Non-pigmented ciliary epithelial cell (primary cell): ENCODE measurements around the gene ATP2B3.

Experiments used
- DNase-seq: peaks from one replicate; pipeline ENCODE4 v3.0.0-alpha.2; 2010; ENCODE audit warnings: low read depth

Gene ATP2B3

DNA sequence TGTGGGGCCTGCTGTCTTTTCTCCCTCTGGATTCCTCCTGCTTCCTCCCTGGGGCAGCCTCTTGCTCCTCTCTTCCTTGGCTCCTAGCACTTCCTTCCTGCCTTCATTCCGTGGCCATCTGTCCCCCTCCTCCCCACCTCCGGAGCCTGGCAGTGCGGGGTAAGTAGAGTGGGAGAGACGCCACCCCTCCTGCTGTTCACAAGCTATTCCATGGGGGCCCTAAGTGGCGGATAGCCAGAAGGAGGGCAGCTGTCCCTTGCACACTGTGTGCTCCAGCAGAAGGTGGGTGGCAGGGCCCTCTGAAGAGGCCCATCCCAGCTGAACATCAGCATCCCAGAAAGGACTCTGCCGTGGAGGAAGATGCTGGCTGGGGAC is 54.1 kb downstream of the ATP2B3 start:
- DNase-seq, result no peak

DNA sequence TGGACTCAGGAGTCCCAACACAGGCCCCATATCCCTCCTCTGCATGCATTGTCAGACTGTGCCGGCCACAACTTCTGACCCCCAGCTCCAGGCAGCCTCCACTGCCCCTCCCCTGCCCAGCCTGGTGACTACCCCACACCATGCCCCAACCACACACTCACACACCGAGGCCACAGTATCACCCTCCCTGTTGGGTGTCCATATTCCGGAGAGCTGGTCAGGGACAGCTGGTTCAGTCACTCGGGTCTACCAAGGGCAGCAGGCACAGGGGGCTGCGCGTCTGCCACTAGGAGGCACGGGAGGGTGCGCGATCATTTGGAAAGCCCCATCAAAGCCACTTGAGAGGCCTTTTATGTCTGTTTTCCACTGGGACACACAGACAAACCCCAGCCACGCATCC is 55.2 kb downstream of the ATP2B3 start:
- DNase-seq, result no peak

DNA sequence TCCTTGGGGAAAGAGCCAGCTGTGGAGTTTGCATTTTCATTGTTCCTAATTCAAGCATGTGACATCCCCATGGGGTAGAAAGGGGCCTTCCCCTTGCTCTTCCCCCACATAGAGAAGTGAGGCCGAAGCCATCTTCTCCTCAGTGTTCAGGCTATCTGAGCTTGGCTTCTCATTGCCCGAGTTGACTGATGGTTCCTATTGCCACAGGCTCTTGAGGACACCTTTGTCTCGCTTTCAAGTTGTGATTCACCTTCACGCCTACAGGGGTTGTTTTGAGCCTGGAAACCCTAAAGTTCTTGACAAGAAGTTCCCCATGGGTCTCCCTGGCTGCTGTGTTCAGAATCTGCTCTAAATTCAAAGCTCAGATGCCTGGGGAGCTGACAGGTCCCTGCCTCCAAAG is 56.5 kb downstream of the ATP2B3 start:
- DNase-seq, result no peak

- no peak for DNase-seq
Observed at GRCh38 chrX:153576239-153576870, 58.9 kb downstream of the ATP2B3 start.

- DNase-seq, result no peak
Observed at GRCh38 chrX:153576961-153577360, 59.5 kb downstream of the ATP2B3 start.

DNA sequence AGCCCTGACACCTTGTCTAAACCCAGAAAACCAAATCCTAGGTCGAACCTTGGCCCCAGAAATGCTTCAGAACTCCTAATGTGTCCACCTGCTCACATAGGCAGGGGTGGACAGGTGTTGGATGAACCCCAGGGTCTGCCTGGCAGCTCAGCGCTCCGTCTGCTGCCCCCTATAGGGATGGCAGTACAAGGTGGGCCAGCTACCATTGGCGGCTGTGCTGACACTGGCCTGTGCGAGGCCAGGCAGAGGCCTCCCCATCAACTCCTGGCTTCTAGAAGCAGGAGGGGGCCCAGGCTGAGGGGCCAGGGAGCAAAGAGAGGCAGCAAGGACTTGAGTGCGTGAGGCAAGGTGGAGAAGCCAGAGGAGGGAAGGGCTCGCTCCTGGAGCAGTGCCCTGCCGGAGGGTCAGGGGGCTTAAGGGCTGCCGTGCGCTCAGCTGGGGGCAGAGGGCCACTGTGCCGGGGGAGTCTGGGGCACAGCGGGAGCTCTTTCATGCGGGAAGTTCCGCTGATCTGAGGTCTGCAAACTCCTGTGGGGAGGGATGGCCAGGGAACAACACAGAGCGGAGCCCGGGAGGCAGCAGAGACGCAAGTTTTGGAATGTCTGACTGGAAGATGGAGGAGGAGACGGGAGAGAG is 60.9 kb downstream of the ATP2B3 start:
- no peak for DNase-seq

- DNase-seq, result no peak
Observed at GRCh38 chrX:153578889-153579288, 61.4 kb downstream of the ATP2B3 start.

DNA sequence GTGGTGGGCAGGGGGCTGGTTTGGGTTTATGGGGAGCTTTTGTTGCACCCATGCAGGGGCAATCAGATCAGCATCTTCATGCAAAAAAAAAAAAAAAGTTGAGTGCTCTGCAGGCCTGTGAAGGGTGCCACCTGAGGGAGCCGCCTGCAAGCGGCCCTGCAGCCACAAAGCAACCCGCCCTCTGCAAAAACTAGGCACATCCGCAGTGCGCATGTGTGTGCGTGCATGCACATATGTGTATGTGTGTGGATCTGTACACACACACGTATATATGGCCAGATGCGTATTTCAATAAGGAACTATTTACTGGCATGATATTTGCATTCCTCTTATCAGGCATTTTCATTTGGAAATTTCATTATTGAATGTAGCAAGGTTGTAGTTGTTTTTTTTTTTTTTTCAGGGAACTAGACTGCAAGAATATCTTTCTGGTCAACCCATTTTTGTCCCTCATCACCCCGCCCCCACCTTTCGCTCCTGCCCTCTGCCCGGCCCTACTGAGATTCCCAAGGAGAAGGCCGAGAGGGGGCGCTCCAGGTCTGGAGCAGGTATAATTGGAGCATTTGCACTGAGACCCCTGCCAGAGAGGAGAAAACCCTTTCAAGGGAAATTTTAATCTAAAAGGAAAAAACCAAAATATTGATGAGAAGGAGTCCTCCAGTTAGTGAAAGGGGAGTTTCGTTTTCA is 63.4 kb downstream of the ATP2B3 start:
- no peak for DNase-seq

DNA sequence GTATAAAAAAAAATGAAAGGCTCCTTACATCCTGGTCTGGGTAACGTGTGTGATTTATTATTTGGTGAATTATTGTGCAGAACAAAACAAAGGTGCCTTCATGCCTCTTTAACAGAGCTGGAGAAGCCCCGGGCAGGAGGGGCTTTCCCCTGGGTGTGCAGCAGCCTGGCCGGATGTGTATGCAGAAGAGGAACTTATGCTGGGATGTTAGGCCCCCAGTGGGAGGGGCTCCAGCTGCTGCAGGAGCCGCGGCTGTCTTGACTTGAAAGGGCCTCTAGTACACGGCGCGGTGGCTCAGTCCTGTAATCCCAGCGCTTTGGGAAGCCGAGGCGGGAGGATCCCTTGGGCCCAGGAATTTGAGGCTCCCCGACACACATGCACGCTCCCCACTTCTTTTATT is 65.5 kb downstream of the ATP2B3 start:
- no peak for DNase-seq

GRCh38 chrX:153583433-153583832 is 66.0 kb downstream of the ATP2B3 start:
- DNase-seq, result no peak

- DNase-seq, result no peak
Observed at GRCh38 chrX:153585827-153586226, 68.4 kb downstream of the ATP2B3 start.

- no peak for DNase-seq
Observed at GRCh38 chrX:153587342-153587741, 69.9 kb downstream of the ATP2B3 start.

DNA sequence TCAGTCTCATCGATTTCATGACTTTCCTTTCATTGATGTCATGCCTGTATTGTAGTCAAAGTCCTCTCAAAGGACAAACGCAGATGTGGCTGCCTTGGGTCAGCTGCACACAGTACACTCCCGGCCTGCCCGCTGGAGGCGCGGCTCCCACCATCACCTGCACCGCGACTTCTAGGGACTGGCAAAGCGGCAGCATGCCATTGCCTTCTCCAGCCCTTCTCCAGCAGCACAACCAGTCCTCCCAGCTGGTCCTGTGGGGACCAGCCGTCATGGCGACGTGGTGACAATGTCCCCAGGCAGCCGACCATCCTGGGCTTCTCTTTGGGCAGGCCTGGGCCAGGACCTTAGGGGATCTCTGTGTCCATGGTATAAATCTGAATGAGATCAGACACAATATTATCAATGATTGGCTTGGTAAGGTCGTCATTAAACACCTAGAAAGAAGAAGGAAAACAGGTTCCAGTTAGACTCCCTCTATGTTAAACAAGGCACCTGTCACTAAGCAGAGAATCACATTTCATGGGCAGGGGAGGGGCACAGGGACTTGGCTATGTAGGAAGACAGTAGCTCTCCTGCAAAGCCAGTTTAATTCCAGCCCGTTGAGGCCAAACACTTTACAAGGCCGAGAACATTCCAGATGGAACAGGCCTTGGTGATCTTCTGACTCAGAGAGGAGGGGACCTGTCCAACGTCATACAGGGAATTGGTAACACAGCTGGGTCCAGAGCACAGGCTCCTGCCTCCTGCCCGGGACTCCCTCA is 70.8 kb downstream of the ATP2B3 start:
- no peak for DNase-seq

DNA sequence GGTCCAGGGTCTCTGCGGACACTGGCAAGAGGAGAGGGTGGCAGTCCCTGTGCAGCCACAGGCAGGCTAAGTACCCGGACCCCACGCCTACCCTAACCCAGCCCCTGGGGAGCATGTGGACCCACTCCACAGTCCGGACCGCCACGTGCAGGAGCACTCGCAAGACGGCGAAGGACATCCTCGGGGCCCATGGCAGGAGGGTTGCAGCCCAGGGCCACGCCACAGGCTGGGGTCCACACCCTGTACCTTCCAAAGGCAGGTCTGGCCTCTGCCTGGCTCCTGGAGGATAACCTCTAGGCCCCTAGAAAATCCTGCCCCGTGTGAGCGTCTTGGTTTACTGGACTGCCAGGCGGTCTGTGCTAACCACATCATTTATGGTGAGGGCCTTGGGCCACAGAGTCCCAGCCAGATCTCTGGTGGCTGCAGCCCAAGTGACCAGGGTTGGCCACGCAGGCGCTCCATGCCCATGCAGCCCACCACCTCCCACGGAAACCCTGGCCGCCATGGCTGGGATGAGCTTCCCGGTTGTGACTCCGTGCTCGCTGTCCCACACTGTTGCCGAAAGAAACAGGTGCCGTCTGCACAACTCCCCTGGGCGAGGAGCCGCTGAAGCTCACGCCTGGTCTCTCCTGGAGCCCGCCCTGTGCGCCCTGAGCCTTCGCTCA is 71.5 kb downstream of the ATP2B3 start:
- no peak for DNase-seq

DNA sequence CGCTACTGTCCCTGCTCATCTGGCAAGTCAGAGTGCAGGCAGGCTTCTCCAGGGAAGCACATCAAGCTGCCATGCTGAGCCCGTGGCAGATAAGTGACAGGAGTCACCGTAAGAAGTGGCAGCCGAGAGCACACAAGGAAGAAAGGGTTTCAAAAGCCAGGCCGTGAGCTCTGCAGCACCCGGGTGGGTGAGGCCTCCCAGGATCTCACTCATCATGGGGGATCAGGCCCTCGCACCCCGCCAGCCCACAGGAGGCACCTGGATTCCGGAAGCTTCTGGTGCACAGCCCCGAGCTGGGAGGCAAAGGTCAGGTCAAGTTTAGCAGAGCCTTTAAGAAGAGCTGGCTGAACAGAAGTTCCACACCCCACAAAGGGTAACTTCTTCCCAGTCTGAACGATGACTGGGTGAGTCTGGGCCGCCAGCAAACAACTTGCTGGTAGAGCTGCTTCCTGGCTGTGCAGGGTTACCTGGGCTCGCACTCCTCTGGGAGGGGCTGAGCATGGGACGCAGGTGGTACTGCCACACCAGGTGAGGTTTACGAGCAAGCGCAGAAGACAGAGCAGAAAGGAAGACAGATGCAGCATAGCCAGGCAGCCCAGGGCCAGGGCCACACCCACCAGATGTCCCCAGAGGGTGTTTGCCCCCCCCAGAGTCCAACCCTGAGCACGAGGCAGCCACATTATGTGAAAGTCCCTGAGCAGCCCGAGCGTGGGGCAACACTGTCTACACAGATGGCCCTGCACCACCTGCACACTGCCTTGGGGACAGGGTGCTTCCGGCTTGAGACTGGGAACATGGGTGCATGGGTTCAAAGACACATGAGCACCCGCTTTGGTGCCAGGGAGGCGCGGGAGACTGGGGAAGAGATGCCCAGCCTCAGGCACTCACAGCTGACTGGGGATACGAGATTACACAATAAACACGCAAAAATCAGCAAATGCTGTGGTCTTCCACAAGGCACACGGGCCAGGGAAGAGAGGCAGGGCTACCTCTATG is 73.8 kb downstream of the ATP2B3 start:
- DNase-seq, result no peak

DNA sequence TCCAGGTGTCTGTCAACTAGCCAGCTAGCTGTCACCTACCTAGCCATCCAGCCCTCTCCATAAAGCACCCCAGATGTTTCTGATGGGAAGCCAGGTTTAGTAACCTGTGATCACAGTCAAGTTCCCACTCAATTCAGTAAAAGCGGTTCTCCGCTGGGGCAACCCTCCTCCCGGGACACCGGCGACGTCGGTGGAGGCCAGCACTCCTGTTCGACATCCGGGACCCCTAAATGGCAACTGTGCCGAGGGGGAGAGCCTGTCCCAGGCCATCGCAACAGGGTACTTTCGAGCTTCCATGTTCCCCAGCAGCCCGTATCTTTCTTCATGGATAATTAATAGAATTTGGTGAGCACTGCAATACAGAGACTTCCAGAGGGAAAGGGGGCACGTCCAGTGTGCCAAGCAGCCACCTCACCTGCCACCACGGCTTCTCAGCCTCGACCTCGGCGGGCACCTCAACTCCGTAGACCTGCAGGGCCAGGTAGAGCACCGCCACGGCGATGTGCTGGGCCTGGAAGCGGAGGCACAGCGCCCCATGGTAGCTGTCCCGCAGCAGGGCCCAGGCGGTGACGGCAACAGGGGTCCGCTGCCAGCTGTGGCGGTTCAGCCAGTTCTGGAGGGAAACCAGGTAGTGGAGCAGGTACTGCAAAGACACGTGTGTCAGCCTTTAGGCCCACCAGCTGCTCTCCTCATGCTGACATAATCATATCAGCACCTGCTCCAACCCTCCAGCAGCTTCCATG is 74.8 kb downstream of the ATP2B3 start:
- no peak for DNase-seq

DNA sequence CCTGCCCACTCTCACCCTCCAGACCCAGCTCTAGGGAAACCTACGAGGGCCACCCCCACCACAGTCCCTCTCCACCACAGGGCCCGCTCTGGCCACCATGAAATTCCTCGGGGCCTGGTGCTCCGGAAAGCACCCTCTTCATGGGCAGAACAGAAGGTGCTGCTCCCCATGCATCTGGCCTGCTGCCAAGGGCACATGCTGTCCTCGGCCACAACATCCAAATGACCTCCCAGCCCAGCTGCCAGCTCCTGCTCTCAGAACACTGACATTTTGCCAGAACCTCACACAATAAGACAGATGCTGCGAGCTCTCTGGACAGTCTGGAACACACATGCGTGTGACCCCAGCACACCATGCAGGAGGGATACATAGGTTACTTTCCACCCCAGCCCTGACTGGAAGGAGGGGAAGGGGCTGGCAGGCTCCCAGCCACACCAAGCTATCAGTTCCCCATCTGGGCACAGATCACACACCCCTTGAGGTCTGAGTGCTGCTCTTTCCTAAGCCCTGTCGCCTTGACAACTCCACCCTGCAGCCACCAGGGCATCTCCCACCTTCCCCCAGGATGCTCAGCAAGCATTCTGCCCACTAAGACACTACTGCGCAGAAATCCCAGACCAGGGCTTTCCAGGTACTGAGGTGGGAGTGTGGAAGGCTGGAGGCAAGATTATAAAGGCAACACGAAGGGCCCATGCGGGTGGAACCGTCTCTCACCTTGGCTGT is 75.7 kb downstream of the ATP2B3 start:
- no peak for DNase-seq

GRCh38 chrX:153593811-153594500 is 76.5 kb downstream of the ATP2B3 start:
- no peak for DNase-seq

DNA sequence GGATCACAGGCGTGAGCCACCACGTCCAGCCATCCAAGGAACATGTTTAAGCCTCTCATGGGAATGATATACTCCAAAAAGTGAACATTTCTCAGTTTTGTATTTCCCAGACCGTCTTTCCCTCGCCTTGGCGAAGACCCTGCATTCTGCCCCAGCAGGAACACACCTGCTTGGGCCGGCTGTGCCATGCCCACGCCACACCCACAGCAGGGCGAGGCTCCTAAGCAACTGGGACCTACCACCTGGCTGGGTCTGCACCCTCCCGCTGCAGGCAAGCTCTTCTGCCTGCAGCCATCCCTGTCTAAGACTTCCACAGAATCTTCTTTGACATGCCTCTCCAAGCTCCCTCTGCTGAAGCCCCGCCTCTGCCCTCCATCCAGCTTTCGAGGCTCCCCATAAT is 77.9 kb downstream of the ATP2B3 start:
- no peak for DNase-seq
